ENCODE data around the gene LSAMP. TPM values are rescaled to one million over a fixed set of nuclear protein-coding genes. Genes with fewer than 3 reads are reported as not detected.

The LSAMP gene
- total RNA-seq, 1 donor from 2014 or later = not detected

DNA sequence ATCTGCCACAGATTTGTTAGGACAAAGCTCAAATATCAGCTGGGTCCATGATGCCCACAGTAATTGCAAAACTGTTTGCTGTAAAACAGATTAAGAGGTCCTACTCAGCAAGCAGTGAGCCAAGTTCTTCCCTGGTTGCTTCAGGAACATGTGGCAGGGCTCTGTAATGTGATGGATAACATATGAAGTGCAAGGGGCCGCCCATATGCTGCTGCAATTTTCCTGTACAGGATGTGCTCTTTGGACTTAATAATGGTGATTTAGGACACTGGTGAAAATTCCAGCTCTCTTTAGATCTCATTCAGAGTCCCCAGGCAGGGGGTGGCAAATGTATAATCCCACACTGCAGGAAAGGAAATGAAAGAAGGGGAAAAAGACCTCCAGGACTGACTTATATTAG, 289.4 kb downstream of the LSAMP start:
- H3K27ac Mint-ChIP-seq = no peak overlapping the region

DNA sequence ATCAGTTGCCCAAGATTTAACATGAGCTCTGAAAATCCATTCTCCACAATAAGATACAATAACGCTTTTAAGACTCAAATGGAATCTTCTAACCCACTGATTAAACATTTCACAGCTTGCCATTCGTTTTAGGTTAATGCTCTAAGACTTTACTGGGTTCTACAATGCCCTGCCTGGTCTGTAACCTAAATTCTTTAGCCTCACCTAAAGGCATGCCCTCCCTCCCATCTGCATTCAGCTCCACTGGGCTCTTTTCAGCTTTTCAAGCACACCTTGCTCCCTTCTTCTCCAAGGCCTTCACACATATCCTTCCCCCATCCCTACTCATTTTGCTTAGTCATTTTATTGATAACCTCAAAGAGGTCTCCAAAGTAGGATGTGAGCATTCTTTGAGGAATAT, 290.9 kb downstream of the LSAMP start:
- Mint-ChIP-seq H3K4me3 (no peak overlapping the region), H3K9me3 (no peaks in the 10 kb centered on the region), H3K36me3 (ENCODE audit: low read depth) (no peaks in the 10 kb centered on the region), H3K4me1 (no peaks in the 10 kb centered on the region), H3K27me3 (no peaks in the 10 kb centered on the region), H3K27ac (no peak overlapping the region)
- no peak for DNase-seq
- intact Hi-C loops (cut with micrococcal nuclease) = no loop called here

More for the DNA sequence above, 289.4 kb downstream of the LSAMP start:
- Mint-ChIP-seq H3K9me3 (no peaks in the 10 kb centered on the region), H3K4me3 (no peak overlapping the region), H3K4me1 (no peaks in the 10 kb centered on the region), H3K36me3 (ENCODE audit: low read depth) (no peaks in the 10 kb centered on the region), H3K27me3 (no peaks in the 10 kb centered on the region)
- DNase-seq = no peak
- intact Hi-C loops (cut with micrococcal nuclease) = no loop called here

GRCh38 chr3:116153174-116153573, 292.1 kb downstream of the LSAMP start:
- no peak for DNase-seq
- Mint-ChIP-seq H3K4me3 (no peak overlapping the region), H3K27ac (no peak overlapping the region), H3K9me3 (no peaks in the 10 kb centered on the region), H3K27me3 (no peaks in the 10 kb centered on the region), H3K4me1 (no peaks in the 10 kb centered on the region), H3K36me3 (ENCODE audit: low read depth) (no peaks in the 10 kb centered on the region)
- intact Hi-C loops (cut with micrococcal nuclease) = no loop called here

GRCh38 chr3:116150655-116151167, 294.6 kb downstream of the LSAMP start:
- Mint-ChIP-seq H3K27me3 (no peaks in the 10 kb centered on the region), H3K36me3 (ENCODE audit: low read depth) (no peaks in the 10 kb centered on the region), H3K9me3 (no peaks in the 10 kb centered on the region), H3K4me3 (no peak overlapping the region), H3K4me1 (no peaks in the 10 kb centered on the region), H3K27ac (no peak overlapping the region)
- intact Hi-C loops (cut with micrococcal nuclease) = no loop called here
- DNase-seq = no peak

DNA sequence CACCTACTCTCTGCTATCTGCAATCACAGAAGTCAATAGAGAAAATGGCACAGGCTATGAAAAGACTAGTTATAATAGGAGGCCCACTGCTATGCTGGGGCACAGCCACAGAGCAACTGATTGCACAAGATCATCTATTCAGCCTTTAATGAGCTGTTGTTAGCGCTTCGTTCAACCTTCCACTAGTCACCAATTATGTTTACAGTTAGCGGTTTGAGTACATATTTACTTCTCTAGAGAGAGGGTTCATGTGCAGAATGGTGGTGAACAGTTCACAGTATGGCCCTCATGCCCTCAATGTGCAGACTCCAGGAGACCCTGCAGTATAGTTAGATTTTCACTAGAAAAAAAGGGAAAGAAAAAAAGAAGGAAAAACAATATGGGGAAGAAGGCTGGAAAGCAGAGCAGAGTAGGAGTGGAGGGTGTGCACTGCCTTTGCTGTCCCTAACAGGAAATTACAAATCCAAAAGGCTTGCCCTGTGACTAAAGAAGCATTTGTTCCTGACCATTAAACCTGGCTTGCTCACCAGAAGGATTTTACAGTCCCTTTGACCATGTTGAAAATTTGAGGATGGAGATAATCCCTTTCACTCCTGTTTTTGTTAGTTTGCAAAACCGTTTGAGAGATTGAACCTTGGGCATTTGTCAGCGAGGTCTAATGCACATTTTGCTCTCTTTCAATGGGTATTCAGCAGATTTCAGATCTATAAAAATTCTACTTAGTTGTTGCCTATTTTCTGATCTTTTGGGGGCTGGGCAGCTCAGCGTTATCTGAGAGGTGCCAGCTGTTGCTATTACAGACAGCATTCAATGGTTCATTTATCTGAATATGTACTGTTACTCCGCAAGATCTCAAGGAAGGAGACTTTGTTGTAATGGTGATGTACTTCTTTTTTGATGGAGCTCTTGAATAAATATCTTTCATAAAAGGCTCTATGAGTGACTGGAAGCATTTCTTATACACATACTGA, 296.1 kb downstream of the LSAMP start:
- intact Hi-C loops (cut with micrococcal nuclease) = no loop called here
- Mint-ChIP-seq H3K27ac (no peak overlapping the region), H3K36me3 (ENCODE audit: low read depth) (no peaks in the 10 kb centered on the region), H3K27me3 (no peaks in the 10 kb centered on the region), H3K4me1 (no peaks in the 10 kb centered on the region), H3K4me3 (no peak overlapping the region), H3K9me3 (no peaks in the 10 kb centered on the region)
- no peak for DNase-seq

DNA sequence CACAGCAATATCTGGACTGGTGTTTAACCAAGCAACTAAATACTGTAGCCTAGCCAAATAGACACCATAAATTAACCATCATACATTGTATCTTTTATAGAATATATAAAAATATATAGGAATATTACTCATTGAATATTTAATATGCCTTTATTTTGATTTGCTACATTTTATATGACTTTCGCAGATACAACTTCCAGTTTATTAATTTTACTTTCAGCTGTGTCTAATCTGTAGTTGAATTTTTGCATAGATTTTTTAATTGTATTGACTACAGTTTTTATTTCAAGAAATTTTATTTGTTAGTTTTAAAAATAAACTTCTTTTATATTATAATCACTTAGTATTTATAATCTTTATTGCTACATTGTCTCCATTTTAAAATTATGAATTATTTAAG, 299.7 kb downstream of the LSAMP start:
- no peak overlapping the region for H3K27ac Mint-ChIP-seq
- intact Hi-C loops (cut with micrococcal nuclease) = no loop called here
- no peaks in the 10 kb centered on the region for H3K36me3 Mint-ChIP-seq (ENCODE audit: low read depth)
- H3K27me3 Mint-ChIP-seq = no peaks in the 10 kb centered on the region
- no peak for DNase-seq
- H3K9me3 Mint-ChIP-seq = no peaks in the 10 kb centered on the region
- H3K4me1 Mint-ChIP-seq = no peaks in the 10 kb centered on the region
- H3K4me3 Mint-ChIP-seq = no peak overlapping the region

DNA sequence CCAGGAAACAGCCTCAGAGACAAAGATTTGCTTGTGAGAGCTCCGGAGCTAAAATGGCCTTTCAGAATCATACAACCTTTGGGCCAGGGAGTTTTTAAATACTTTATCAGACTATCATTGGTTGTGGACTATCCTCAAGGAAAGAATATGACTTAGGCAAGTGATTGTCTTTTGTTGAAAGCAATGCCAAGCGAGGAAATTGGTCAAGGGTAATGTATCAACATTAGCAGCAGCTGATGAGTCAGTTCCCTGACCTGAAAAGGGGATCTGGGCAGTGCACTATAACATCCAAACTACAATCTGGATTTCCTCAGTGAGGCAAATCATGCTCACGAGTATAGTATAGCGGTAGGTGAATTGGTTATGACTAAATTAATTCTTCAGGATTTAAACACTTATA, 303.6 kb downstream of the LSAMP start:
- no peak for DNase-seq
- H3K9me3 Mint-ChIP-seq = no peaks in the 10 kb centered on the region
- no peak overlapping the region for H3K27ac Mint-ChIP-seq
- intact Hi-C loops (cut with micrococcal nuclease) = no loop called here
- H3K36me3 Mint-ChIP-seq (ENCODE audit: low read depth) = no peaks in the 10 kb centered on the region
- H3K4me3 Mint-ChIP-seq = no peak overlapping the region
- H3K27me3 Mint-ChIP-seq = no peaks in the 10 kb centered on the region
- no peaks in the 10 kb centered on the region for H3K4me1 Mint-ChIP-seq

DNA sequence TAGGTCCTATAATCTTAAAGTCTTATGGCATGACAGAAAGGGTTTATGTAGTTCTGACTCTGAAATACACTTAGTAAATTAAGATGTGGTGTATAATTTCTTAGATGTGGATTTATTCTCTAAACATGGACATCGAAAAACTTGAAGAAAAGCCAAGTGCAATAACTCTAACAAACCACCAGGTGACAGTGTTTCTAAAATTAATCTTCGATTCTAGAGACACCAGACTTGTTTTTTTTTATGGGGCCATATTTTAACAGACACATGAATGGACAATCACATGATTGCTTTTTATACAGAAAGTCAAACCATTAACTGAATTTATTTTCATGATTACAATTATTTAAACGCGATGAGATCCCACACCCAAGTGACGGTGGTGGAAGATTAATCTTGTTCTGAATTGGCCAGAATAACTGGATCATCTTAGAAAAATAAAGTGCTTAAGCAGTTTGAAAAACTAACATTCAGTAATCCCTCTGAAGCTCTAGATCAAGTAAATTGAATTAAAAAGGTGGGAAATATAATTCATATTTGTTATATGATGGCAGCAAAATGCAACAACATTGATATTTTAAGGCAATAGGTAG, 305.1 kb downstream of the LSAMP start:
- H3K4me1 Mint-ChIP-seq = no peaks in the 10 kb centered on the region
- H3K27me3 Mint-ChIP-seq = no peaks in the 10 kb centered on the region
- H3K4me3 Mint-ChIP-seq = no peak overlapping the region
- no peaks in the 10 kb centered on the region for H3K9me3 Mint-ChIP-seq
- intact Hi-C loops (cut with micrococcal nuclease) = loop anchor here (1.0 kb wide), 1 partner anchor 618 kb away; no protein-coding TSS in a partner anchor
- no peak overlapping the region for H3K27ac Mint-ChIP-seq
- H3K36me3 Mint-ChIP-seq (ENCODE audit: low read depth) = no peaks in the 10 kb centered on the region
- DNase-seq = no peak

DNA sequence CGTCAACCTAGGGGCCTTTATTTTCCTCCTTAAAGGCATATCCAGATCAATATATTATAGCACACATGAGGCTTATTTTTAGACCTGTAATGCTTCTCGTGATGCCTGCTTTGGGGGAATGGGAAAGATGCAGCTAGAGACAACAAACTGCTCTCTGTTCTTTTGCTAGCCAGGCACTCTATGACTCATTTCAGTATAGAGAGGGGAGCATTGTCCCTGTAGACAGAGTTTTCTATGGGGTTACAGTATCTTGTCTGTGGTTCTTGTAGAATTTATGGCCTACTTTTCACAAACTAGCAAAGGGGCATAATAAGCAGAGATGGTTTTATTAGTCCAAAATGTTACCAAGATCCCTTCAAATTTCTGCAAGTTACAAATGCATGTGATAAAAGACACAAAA, 305.6 kb downstream of the LSAMP start:
- H3K27me3 Mint-ChIP-seq = no peaks in the 10 kb centered on the region
- no peak overlapping the region for H3K4me3 Mint-ChIP-seq
- H3K36me3 Mint-ChIP-seq (ENCODE audit: low read depth) = no peaks in the 10 kb centered on the region
- no peak for DNase-seq
- H3K4me1 Mint-ChIP-seq = no peaks in the 10 kb centered on the region
- intact Hi-C loops (cut with micrococcal nuclease) = loop anchor here (1.0 kb wide), 1 partner anchor 619 kb away; no protein-coding TSS in a partner anchor
- no peaks in the 10 kb centered on the region for H3K9me3 Mint-ChIP-seq
- H3K27ac Mint-ChIP-seq = no peak overlapping the region

DNA sequence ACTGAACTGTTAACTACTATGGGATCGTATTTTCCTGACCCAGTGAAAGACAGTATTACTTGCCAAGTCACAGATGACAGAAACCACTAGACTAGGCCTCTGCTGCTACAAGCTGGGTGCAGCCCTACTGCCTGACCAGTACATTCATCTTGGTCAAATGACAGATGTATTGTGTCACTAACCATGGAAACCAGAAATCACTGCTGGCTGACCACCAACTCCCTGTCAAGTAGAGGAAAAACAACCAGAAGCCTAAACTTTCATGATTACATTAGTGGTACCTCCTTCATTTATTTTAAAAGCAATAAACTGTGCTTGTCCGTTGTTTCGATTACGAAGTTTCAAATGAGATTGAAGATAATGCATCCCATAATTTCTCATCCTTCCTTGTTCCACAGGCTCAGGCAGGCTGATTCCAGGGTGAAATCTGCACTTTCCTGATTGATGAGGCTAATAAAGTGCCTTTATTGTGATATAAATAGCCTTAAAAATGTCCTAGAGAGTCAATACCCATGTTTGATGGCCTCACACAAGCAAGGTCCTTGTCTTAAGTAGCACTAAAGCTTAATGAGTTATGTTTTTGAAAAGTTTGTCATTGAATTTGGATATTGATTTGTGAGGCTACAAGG, 309.7 kb downstream of the LSAMP start:
- intact Hi-C loops (cut with micrococcal nuclease) = no loop called here
- no peaks in the 10 kb centered on the region for H3K9me3 Mint-ChIP-seq
- no peaks in the 10 kb centered on the region for H3K27me3 Mint-ChIP-seq
- no peak for DNase-seq
- no peak overlapping the region for H3K27ac Mint-ChIP-seq
- H3K4me3 Mint-ChIP-seq = no peak overlapping the region
- H3K4me1 Mint-ChIP-seq = no peaks in the 10 kb centered on the region
- H3K36me3 Mint-ChIP-seq (ENCODE audit: low read depth) = no peaks in the 10 kb centered on the region

GRCh38 chr3:116129187-116129946, 315.9 kb downstream of the LSAMP start:
- no peak overlapping the region for H3K4me3 Mint-ChIP-seq
- intact Hi-C loops (cut with micrococcal nuclease) = no loop called here
- no peaks in the 10 kb centered on the region for H3K27me3 Mint-ChIP-seq
- H3K27ac Mint-ChIP-seq = no peak overlapping the region
- no peaks in the 10 kb centered on the region for H3K4me1 Mint-ChIP-seq
- DNase-seq = no peak
- no peaks in the 10 kb centered on the region for H3K36me3 Mint-ChIP-seq (ENCODE audit: low read depth)
- H3K9me3 Mint-ChIP-seq = peaks cover 4% of the 10 kb centered on the region

DNA sequence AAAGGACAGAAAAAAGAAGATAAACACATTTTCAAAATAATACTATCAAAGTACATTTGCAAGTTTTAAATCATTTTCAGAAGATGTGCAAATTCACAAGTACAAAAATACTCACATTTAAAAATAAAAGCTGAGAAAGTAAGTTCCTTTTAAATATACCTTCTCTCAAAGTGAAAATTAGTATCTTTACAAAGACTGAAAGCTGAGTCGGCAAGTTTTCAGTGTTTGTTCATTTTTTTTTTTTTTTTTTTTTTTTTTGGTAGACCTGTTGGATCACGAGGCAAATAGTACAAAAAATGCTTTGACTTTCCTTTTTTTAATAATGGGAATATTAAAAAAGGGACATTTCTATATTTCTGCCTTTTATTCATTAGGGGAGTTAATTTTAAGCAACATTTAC, 317.8 kb downstream of the LSAMP start:
- intact Hi-C loops (cut with micrococcal nuclease) = no loop called here
- no peak for DNase-seq
- H3K36me3 Mint-ChIP-seq (ENCODE audit: low read depth) = no peaks in the 10 kb centered on the region
- H3K27ac Mint-ChIP-seq = no peak overlapping the region
- H3K4me1 Mint-ChIP-seq = no peaks in the 10 kb centered on the region
- H3K9me3 Mint-ChIP-seq = peaks cover 4% of the 10 kb centered on the region
- H3K27me3 Mint-ChIP-seq = no peaks in the 10 kb centered on the region
- H3K4me3 Mint-ChIP-seq = no peak overlapping the region

- intact Hi-C loops (cut with micrococcal nuclease) = no loop called here
Measured at GRCh38 chr3:116124166-116124565, 321.1 kb downstream of the LSAMP start.

More at GRCh38 chr3:116124166-116124565, 321.1 kb downstream of the LSAMP start:
- Mint-ChIP-seq H3K4me3 (no peak overlapping the region), H3K27me3 (no peaks in the 10 kb centered on the region), H3K36me3 (ENCODE audit: low read depth) (no peaks in the 10 kb centered on the region), H3K9me3 (peaks cover 4% of the 10 kb centered on the region), H3K4me1 (no peaks in the 10 kb centered on the region), H3K27ac (no peak overlapping the region)
- DNase-seq = no peak

Data from activated CD4-positive, alpha-beta T cell treated with anti-CD3 and anti-CD28 coated beads, Interleukin-2, amount 10 ng/mL, durations not matched to agents 24 days and 14 days (primary cell).